T-helper 17 cell (primary cell): ENCODE measurements around the gene NKD1. TPM values are rescaled to one million over a fixed set of nuclear protein-coding genes. Genes with fewer than 3 reads are reported as not detected.
A peak's percentile ranks its signal among the peaks of the same experiment; 100 is the strongest.

Source experiments
- ATAC-seq: fragments of 150-1000 bp; cut with Tn5 transposase; 2 replicates; pipeline ENCODE4 v1.10.0; 2021; ENCODE audit warnings: mild to moderate bottlenecking, moderate library complexity
- DNase-seq, 3 donors: peaks; one replicate each; pipeline versions ENCODE4 v3.0.0 to v3.0.0-alpha.2; 2020 to 2021
- H3K9me3 ChIP-seq: one replicate; pipeline ENCODE4 v1.7.0; 2013; ENCODE audit warnings: low read length, mild to moderate bottlenecking; ENCODE audit not compliant: control insufficient read depth, poor library complexity, severe bottlenecking
- H3K27ac Mint-ChIP-seq: one replicate; pipeline ENCODE4 v1.8.0; 2022; ENCODE audit warnings: mild to moderate bottlenecking, moderate library complexity, mixed read lengths
- H3K27me3 Mint-ChIP-seq: one replicate; pipeline ENCODE4 v1.8.0; 2022; ENCODE audit warnings: mixed read lengths
- H3K36me3 Mint-ChIP-seq: one replicate; pipeline ENCODE4 v1.8.0; 2022; ENCODE audit warnings: low read depth, mixed read lengths
- H3K4me1 Mint-ChIP-seq: one replicate; pipeline ENCODE4 v1.8.0; 2022; ENCODE audit warnings: mild to moderate bottlenecking, mixed read lengths
- H3K4me3 Mint-ChIP-seq: one replicate; pipeline ENCODE4 v1.8.0; 2022; ENCODE audit warnings: mild to moderate bottlenecking, moderate library complexity, mixed read lengths
- total RNA-seq, 4 donors: library from RNA in 2 of 4; stranded (reverse) in 2 of 4; gene quantifications; one replicate each; pipeline ENCODE4 v1.2.3 and lab custom pipeline; 2022 to 2026

NKD1 gene
- total RNA-seq, 2 donors from 2014 or later = 1.5 to 2.8 TPM

DNA sequence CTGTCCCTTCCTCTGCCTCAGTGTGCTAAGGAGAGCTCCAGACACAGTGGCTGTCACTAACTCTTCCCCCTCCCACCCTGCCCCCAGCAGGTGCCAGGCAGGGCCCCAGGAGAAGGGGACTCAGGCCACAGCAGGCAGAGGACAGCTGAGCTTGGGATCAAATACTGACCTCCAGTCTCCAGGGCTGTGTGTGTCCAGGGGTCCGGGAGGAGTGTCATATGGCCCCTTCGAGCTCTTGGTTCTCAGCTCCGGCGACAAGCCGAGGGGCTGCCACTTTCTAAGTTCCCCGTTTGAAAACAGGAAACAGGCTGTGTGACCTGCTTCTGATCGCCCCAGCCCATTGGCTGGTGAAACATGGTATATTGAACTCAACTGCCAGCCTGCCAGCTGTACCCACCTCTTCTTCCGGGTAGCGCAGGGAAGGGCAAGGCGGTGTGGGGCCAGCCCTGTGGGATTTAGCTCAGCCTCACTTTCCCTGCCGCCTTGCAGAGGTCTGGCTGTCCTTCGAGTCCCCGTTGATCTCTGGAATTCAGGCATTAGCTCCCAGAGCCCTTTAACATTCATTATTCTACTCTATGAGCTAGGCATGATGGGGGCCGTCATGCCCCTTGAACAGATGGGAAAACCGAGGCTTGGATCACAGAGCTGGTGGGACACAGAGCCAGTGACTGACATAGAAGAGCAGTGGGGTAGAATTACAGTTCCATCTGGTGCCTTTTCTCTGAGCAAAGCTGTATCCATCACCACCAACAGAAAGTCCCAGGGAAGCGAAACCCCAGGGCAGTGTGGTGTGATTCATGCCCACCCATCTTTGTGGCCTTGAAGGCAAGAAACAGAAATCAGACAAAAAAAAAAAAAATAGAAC is 133.1 kb downstream of the NKD1 start, which contains the start of gene SNX20:
Gene SNX20 (minus strand): TSS at position 292 of the 865 bp plus-strand sequence. CDS start 3,786 bp downstream, outside the sequence.
- ATAC-seq = peak; percentile 77

DNA sequence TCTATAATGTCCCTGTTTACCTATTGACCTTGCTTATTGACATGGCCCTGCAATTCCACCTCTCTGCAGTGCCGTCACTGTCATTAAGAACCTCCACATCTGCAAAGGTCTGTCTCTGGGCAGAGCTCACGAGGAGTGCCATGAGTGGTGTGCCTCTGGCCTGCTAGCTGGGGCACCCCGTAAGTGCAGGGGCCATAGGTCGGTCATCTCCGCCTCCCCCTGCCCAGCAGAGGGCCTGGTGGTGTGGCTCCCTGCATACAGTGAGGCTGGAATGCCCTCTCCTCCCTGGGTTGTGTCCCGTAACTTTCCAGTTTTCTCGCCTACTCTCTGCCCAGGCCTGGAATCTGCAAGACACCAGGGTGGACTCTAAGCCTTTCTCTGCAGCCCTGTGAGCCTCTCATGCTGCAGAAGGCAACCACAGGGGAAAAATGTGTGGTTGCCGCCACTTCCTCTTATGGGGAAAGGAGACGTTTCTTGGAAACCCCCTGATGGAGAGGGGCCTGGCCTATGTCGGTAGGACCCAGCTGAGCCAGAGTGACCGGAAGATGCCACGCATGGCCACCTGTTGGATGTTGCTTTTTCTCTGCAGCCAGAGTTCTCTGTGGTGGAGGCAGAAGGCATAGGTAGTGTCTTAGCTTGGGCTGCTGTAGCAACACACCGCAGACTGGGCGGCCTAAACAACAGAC is 135.6 kb downstream of the NKD1 start:
- Mint-ChIP-seq H3K4me1 (peaks cover 63% of the 10 kb centered on the region), H3K27me3 (no peaks in the 10 kb centered on the region), H3K36me3 (peaks cover 1% of the 10 kb centered on the region), H3K27ac (peak overlapping the region; percentile 99), H3K4me3 (peak overlapping the region; percentile 84)
- ATAC-seq = peak; percentile 66
- DNase-seq = peak in 1 of 3 donors; percentile 48
- H3K9me3 ChIP-seq = no peaks in the 10 kb centered on the region

More for the DNA sequence above, 133.1 kb downstream of the NKD1 start, which contains the start of gene SNX20:
- DNase-seq = peak; percentile 42 to 60 (median 50)
- Mint-ChIP-seq H3K36me3 (peaks cover 16% of the 10 kb centered on the region), H3K4me1 (peaks cover 78% of the 10 kb centered on the region), H3K4me3 (peak within 1 kb of the TSS; percentile 97), H3K27ac (peak within 1 kb of the TSS; percentile 99), H3K27me3 (no peaks in the 10 kb centered on the region)
- no peaks in the 10 kb centered on the region for H3K9me3 ChIP-seq

DNA sequence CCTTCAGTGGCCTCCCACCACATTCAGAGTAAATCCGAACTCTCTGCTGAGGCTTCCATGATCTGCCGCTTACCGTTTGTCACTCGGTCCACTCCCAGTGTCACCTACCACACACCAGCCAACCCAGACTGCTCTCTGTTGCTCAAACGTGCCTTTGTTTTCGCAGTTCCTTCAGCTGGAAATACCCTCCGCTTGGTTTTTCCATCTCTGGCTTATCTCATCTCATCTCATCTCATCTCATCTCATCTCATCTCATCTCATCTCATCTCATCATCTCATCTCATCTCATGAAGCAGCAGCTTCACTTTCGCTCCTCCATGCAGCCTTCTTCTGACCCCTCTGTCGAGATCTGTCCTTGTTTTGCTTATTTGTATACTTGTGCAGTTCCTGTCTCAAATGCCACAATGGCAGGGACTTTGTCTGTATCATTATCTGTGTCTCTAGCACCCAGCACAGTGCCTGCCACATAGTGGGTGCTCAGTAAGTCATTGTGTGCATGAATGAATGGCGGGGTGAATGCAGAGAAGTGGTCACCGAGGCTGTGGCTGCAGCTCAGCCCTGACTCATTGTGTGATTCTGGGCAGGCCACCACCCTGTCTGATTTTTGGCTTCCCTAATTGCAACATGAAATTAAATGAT is 136.7 kb downstream of the NKD1 start:
- Mint-ChIP-seq H3K36me3 (no peaks in the 10 kb centered on the region), H3K27ac (peak overlapping the region; percentile 99), H3K4me3 (peak overlapping the region; percentile 84), H3K4me1 (peaks cover 53% of the 10 kb centered on the region), H3K27me3 (no peaks in the 10 kb centered on the region)
- peak; percentile 55 for ATAC-seq
- DNase-seq = no peak
- H3K9me3 ChIP-seq = no peaks in the 10 kb centered on the region

DNA sequence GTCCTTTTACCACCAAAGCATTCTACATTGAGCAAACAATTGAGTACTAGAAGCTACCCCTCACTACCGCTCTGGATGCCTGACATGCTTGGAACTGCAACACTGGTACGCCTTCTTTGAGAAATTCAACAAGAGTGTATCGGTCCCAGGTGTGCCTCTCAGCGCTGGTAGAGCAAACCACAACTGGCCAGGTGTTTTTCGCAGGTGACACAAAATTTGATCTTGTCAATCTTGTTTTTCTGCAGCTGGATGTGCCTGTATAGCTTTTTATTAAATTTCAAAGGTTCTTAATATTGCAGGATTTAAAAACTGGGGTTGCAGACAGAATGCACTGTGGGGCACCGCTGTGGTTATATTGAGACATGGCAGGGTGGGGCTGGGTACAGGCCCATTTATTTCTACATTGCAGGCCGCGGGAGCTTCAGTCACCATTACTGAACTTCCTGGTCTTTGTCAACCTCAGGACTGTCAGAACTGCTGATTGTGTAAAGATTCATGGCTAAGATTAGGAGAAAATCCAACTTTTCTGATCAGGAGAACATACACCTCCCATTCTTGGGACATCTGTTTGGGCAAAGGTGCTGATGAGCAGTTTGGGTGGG is 137.4 kb downstream of the NKD1 start:
- no peaks in the 10 kb centered on the region for H3K36me3 Mint-ChIP-seq
- peaks cover 50% of the 10 kb centered on the region for H3K4me1 Mint-ChIP-seq
- H3K27me3 Mint-ChIP-seq = no peaks in the 10 kb centered on the region
- H3K27ac Mint-ChIP-seq = peak overlapping the region; percentile 99
- H3K9me3 ChIP-seq = no peaks in the 10 kb centered on the region
- peak; percentile 2 for ATAC-seq
- DNase-seq = no peak
- peak overlapping the region; percentile 84 for H3K4me3 Mint-ChIP-seq

- no peak overlapping the region for H3K27ac Mint-ChIP-seq
- no peak for ATAC-seq
- no peaks in the 10 kb centered on the region for H3K27me3 Mint-ChIP-seq
- H3K4me1 Mint-ChIP-seq = peaks cover 53% of the 10 kb centered on the region
- peaks cover 3% of the 10 kb centered on the region for H3K36me3 Mint-ChIP-seq
- no peaks in the 10 kb centered on the region for H3K9me3 ChIP-seq
- no peak overlapping the region for H3K4me3 Mint-ChIP-seq
- no peak for DNase-seq
Measured at GRCh38 chr16:50688083-50688482, 139.9 kb downstream of the NKD1 start.

DNA sequence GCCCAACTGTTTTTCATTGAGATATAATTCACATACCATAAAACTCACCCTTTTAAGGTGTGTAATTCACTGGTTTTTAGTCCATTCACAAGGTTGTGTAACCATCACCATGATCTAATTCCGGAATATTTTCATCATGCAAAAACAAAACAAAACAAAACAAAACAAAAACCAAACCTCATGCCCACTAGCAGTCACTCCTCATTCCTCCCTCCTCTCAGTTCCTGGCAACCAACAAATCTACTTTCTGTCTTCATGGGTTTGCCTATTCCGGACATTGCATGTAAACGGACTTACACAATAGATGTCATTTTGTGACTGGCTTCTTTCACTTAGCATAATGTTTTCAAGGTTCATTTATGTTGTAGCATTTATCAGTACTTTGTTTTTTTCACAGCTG is 140.7 kb downstream of the NKD1 start:
- H3K9me3 ChIP-seq = no peaks in the 10 kb centered on the region
- ATAC-seq = no peak
- H3K4me3 Mint-ChIP-seq = no peak overlapping the region
- no peaks in the 10 kb centered on the region for H3K27me3 Mint-ChIP-seq
- peaks cover 48% of the 10 kb centered on the region for H3K4me1 Mint-ChIP-seq
- no peak overlapping the region for H3K27ac Mint-ChIP-seq
- DNase-seq = no peak
- peaks cover 3% of the 10 kb centered on the region for H3K36me3 Mint-ChIP-seq

GRCh38 chr16:50690177-50690576 is 142.0 kb downstream of the NKD1 start:
- Mint-ChIP-seq H3K27ac (peak overlapping the region; percentile 30), H3K27me3 (no peaks in the 10 kb centered on the region), H3K36me3 (peaks cover 3% of the 10 kb centered on the region), H3K4me3 (no peak overlapping the region), H3K4me1 (peaks cover 46% of the 10 kb centered on the region)
- no peak for DNase-seq
- no peaks in the 10 kb centered on the region for H3K9me3 ChIP-seq
- no peak for ATAC-seq

DNA sequence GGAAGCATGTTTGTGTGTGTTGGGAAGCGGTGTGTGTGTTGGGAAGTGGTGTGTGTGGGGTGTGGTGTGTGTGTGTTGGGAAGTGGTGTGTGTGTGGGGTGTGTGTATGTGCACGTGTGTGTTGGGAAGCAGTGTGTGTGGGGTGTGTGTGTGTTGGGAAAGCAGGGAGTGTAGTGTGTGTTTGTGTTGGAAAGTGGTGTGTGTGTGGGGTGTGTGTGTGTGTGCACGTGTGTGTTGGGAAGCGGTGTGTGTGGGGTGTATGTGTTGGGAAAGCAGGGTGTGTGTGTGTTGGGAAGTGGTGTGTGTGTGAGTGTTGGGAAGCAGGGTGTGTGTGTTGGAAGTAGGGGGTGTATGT is 144.4 kb downstream of the NKD1 start:
- H3K36me3 Mint-ChIP-seq = peaks cover 3% of the 10 kb centered on the region
- H3K4me1 Mint-ChIP-seq = peaks cover 50% of the 10 kb centered on the region
- peak overlapping the region; percentile 91 for H3K4me3 Mint-ChIP-seq
- no peaks in the 10 kb centered on the region for H3K27me3 Mint-ChIP-seq
- H3K9me3 ChIP-seq = no peaks in the 10 kb centered on the region
- DNase-seq (no peak), ATAC-seq (no peak)
- peak overlapping the region; percentile 87 for H3K27ac Mint-ChIP-seq

GRCh38 chr16:50692999-50693781 is 145.0 kb downstream of the NKD1 start, which contains the start of gene NOD2:
NOD2 (plus strand) TSS chr16:50693606; CDS start chr16:50699496, 5,890 bp downstream.
- DNase-seq = peak in 2 of 3 donors; percentile 41 to 44
- H3K27ac Mint-ChIP-seq = peak within 1 kb of the TSS; percentile 98

DNA sequence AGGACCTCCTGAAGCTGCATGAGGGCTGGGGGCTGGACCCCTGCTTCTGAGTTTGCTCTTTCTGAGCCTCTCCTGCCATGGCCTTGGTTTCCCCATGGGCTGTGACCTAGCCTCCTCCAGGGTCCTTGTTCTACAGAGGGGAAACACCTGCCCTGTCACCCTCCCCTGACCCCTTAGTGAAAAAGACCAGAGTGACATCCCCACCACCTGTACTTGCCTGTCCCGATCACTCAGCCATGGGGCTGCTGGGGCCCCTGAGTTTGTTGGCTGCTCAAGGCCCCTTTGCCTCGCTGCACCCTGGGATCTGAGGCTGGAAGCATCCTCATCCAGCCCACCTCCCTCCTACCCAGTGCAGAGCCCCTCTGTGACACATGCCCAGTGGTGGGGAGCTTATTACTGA is 146.0 kb downstream of the NKD1 start:
- ATAC-seq (no peak), DNase-seq (no peak)
- peak overlapping the region; percentile 98 for H3K27ac Mint-ChIP-seq
- H3K4me3 Mint-ChIP-seq = peak overlapping the region; percentile 93
- no peaks in the 10 kb centered on the region for H3K27me3 Mint-ChIP-seq
- H3K4me1 Mint-ChIP-seq = peaks cover 62% of the 10 kb centered on the region
- H3K36me3 Mint-ChIP-seq = peaks cover 3% of the 10 kb centered on the region
- H3K9me3 ChIP-seq = no peaks in the 10 kb centered on the region

More at GRCh38 chr16:50692999-50693781, 145.0 kb downstream of the NKD1 start, which contains the start of gene NOD2:
- ATAC-seq = peak; percentile 39
- Mint-ChIP-seq H3K36me3 (peaks cover 3% of the 10 kb centered on the region), H3K27me3 (no peaks in the 10 kb centered on the region), H3K4me1 (peaks cover 53% of the 10 kb centered on the region), H3K4me3 (peak within 1 kb of the TSS; percentile 93)
- H3K9me3 ChIP-seq = no peaks in the 10 kb centered on the region

- no peak for DNase-seq
- H3K27ac Mint-ChIP-seq = peak overlapping the region; percentile 98
- no peaks in the 10 kb centered on the region for H3K9me3 ChIP-seq
- ATAC-seq = no peak
- H3K4me1 Mint-ChIP-seq = peaks cover 73% of the 10 kb centered on the region
- H3K4me3 Mint-ChIP-seq = peak overlapping the region; percentile 93
- H3K36me3 Mint-ChIP-seq = peaks cover 3% of the 10 kb centered on the region
- H3K27me3 Mint-ChIP-seq = no peaks in the 10 kb centered on the region
Measured at GRCh38 chr16:50695017-50696000, 147.1 kb downstream of the NKD1 start.
